GM12873 (cell line): ENCODE measurements around the gene TUBGCP2.

ENCODE experiments used
- TF ChIP-seq, protein P1 (sequence below): IDR thresholded peaks from 2 replicates; pipeline ENCODE4 v1.5.1; 2012; ENCODE audit warnings: low read depth, mild to moderate bottlenecking, moderate library complexity, low read length, control low read depth; ENCODE audit not compliant: insufficient read depth; ENCODE audit errors: missing control alignments

TUBGCP2 gene

DNA sequence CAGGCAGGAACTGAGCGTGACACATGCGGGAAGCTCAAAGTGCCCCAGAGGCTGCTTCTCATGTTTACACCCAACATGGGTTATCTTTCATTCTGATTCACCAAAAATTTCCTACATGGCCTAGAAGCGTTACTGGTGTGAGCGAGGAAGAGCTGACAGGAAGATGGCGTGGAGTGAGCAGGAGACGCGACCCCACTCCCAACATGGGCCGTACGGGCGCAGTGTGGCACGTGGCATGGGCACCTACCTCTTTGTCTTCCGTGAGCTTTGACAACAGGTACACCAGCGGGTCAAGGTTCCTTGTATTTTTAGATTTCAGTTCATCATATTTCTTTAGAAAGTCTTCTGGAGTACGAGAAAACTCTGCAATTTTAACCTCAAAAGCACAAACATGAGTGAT, 8.9 kb downstream of the TUBGCP2 start:
- TF ChIP-seq, protein P1, sequence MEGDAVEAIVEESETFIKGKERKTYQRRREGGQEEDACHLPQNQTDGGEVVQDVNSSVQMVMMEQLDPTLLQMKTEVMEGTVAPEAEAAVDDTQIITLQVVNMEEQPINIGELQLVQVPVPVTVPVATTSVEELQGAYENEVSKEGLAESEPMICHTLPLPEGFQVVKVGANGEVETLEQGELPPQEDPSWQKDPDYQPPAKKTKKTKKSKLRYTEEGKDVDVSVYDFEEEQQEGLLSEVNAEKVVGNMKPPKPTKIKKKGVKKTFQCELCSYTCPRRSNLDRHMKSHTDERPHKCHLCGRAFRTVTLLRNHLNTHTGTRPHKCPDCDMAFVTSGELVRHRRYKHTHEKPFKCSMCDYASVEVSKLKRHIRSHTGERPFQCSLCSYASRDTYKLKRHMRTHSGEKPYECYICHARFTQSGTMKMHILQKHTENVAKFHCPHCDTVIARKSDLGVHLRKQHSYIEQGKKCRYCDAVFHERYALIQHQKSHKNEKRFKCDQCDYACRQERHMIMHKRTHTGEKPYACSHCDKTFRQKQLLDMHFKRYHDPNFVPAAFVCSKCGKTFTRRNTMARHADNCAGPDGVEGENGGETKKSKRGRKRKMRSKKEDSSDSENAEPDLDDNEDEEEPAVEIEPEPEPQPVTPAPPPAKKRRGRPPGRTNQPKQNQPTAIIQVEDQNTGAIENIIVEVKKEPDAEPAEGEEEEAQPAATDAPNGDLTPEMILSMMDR, result no peak

DNA sequence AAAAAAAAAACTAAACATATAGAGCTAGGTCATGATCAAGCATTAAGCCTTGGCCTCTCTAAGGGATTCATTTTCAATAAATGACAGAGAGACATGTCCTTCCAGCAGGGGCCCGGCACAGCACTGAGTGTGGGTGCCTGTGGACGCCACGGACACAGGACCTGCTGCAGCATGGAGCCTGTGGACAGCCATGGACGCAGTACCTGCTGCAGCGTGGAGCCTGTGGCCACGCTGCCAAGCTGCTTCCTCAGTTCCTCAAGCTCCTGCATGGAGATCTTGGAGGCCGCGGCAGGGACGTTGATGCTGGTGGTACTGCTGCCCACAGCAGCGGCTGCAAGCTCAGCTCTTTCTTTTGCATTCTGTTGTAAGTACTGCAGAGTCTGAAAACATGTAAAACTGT, 9.4 kb downstream of the TUBGCP2 start:
- TF ChIP-seq, protein P1, result no peak

DNA sequence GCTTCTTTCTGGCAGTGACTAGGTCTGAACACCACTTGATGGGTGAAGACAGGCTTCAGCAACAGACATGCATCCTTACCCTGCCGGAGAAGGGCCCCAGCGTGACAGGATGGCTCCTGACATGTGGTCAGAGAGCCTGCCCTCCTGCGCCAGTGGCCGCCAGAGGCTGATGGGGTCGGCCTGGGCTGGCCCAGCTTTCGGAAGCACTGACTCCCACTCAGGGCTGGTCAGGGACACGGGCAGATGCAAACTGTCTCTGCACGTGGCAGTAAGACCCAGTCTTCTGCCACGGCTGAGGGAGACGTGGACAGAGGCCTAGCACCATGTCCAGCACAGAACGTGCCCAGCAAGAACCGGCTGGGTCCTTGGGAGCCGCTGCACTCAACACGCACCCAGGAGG, 10.2 kb downstream of the TUBGCP2 start:
- TF ChIP-seq, protein P1, result no peak

DNA sequence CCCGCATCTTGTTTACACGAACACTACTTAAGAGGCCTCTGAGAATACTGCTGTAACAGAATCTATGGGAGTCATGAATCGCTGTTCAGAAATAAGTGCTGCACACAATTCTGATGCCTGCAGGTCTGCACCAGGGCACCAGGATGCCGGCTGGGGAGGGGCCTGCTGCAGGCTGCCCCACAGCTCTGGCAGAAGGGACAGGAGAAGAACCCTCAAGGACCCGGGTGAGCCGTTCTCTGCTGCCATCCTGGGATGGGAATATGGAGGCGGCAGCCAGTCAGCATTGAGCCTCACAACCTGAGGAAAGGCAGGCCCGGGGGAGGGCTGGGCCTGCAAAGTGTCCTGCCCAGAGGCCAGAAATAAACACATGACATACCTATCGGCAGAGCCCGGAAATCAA, 11.2 kb downstream of the TUBGCP2 start:
- TF ChIP-seq, protein P1, result no peak

DNA sequence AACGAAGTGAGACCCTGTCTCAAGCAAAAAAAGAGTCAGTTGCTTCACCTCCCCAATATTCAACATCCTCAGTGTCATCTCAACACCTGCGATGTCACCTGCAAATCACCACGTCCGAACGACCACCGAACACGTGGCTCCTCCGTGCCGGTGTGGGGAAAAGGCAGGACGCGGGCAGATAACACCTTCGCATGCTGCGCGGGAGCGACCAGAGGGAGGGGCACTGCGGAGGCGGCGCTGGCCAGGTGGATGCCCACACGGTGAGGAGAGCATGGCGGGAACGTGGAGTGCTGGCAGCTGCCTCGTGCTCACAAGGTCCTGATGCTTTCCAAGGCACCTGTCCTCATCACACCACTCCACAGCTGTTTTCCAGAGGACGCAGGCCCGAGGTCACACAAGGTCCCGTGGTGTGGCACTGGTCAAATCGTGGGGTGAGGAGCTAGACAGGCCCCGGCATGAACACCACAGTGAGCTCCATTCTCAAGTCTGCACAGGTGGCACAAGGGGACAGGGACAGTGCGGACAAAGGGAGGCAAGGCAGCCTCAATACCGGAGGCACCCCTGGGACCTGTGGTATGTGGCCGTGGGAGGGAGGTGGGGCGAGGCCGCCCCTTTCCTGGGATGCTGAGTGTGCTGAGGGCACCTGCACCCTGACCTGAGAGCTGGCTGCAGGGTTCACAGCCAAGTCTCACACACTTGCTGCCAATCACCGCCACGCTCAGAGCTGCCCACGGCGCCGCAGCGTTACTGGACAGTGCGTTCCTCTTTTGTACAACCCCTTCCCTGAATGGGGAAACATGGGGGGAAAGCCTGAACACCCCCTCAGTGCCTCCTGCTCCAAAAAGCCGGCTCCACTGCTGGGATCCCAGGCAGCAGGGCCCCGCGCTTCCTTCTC, 13.0 kb downstream of the TUBGCP2 start:
- TF ChIP-seq, protein P1, result no peak

DNA sequence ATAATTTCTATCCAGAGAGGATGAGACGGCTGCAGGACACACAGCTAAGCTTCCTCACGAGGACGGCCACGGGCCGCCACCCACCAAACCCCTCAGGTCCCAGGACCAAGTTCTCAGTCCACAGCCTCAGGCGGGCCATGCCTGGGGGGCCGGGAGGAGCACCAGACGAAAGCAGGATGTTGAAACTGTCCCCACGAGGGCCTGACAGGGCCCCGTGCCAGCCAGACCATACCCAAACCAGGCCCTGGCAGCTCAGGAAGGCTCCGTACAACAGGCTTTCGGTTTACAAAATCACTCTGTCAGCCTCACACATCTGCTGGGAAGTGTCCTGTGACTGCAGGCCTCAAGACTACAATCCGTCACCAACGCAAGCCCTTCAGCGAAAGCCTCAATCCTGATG, 14.5 kb downstream of the TUBGCP2 start:
- TF ChIP-seq, protein P1, result no peak

DNA sequence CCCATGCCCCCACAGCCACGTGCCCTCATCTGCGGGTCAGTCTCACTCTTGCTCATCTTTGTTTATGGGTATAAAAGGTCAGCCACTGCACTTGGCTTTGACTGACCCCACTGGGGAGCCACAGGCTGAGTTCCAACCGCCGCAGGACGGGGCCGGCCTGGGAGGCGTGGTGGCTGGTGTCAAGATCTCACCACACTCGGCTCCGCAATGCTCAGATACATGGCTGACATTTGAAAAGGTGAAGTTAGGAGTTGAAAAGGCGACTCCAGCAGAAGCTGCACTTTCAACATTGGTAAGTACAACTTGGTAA, 14.9 kb downstream of the TUBGCP2 start:
- TF ChIP-seq, protein P1, result no peak
